H1 (cell line): ENCODE measurements around the gene QPCTL. TPM values are rescaled to one million over a fixed set of nuclear protein-coding genes. Genes with fewer than 3 reads are reported as not detected.

Experiments
- CTBP2 ChIP-seq: IDR thresholded peaks from 2 replicates; pipeline ENCODE4 v1.7.0; 2011; ENCODE audit warnings: borderline replicate concordance, mild to moderate bottlenecking, moderate library complexity, mixed read lengths, low read length; ENCODE audit not compliant: insufficient read depth, insufficient read length
- RBBP5 ChIP-seq: IDR thresholded peaks from 2 replicates; pipeline ENCODE4 v1.7.1; 2012; ENCODE audit warnings: low read depth, mild to moderate bottlenecking, inconsistent platforms, low read length, moderate library complexity, borderline replicate concordance
- SAP30 ChIP-seq: fragments of 300-600 bp; sonication (generic); IDR thresholded peaks from 2 replicates; pipeline ENCODE4 v1.7.1; 2012; ENCODE audit warnings: low read length, moderate library complexity, mild to moderate bottlenecking, inconsistent platforms; ENCODE audit not compliant: insufficient read depth, insufficient replicate concordance
- SP4 ChIP-seq: IDR thresholded peaks from 2 replicates; pipeline ENCODE4 v1.6.1; 2012; ENCODE audit warnings: low read length, inconsistent platforms
- TEAD4 ChIP-seq: IDR thresholded peaks from 2 replicates; pipeline ENCODE4 v1.6.1; 2012; ENCODE audit warnings: low read depth, low read length, inconsistent platforms, mixed read lengths
- ZNF274 ChIP-seq: IDR thresholded peaks from 2 replicates; pipeline ENCODE4 v1.7.0; 2012; ENCODE audit warnings: low read length, borderline replicate concordance; ENCODE audit errors: extremely low read depth
- polyA plus RNA-seq, 7 experiments: library from polyadenylated mRNA; depleted of rRNA in 3 of 7; stranded (reverse) in 5 of 7; unstranded in 2 of 7; fragments of >200 nt in 5 of 7; fragments of 200-250 nt in 2 of 7; gene quantifications; 1 replicate in 5 of 7; 2 replicates in 1 of 7; 4 replicates in 1 of 7; pipeline versions ENCODE4 v1.2.1 to v1.2.3, GENCODE V29; 2011 to 2013; ENCODE audit warnings: missing spikeins in 2 of 7, mixed read lengths in 2 of 7
- total RNA-seq: library from RNA; stranded (reverse); fragmentation: NEBNext Ultra II Directional; extraction: Animal tissue kit (Norgen Biotek cat#: 25700); gene quantifications from 2 replicates; pipeline ENCODE4 v1.2.1, GENCODE V29; 2021

The QPCTL gene
- total and polyA plus RNA-seq, 2 of the 8 experiments (the other 6 are each of a cell fraction or from before 2014, with no cell fraction given), result 25.2 to 35.3 TPM

DNA sequence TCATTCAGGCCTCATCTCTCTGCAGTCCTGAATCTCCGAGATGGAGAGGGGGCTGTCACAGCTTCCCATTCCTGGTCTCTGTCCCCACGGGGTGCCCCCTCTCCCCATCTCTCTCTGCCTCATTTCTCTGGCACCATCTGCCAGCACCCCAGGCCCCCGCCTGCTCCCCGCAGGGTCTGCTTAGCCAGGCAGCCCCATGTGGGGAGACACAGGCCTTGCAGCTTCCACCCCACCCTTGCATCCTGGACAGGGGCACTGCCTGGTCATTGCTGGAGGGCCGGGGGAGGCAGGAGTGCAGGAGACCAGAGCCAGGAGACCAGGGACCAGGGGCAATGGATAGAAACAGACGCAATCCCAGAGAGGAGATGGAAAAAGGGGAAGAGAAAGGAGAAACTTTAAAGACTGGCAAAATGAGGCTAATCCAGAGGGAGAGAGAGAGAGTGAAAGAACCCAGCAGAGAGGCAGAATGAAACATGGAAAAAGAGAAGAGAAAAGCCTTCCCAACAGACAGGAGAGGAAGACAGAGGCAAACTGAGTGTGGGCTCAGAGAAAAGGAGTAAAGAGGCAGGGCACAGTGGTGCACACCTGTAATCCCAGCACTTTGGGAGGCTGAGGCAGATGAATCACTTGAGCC is 33.3 kb upstream of the QPCTL start (continued):
- no peak for TF ChIP-seq RBBP5
- TF ChIP-seq ZNF274, result no peak
- TF ChIP-seq TEAD4, result no peak
- no peak for TF ChIP-seq SP4
- no peak for TF ChIP-seq SAP30
- no peak for TF ChIP-seq CTBP2
